ENCODE measurements around the gene ATAD3C. TPM values are rescaled to one million over a fixed set of nuclear protein-coding genes. Genes with fewer than 3 reads are reported as not detected.
"Not testable (repeated sequence)": the region's sequence is repeated elsewhere in the genome, so short reads cannot be mapped to it uniquely, and the experiment has no call there.

The ATAD3C gene
- total RNA-seq, 4 donors from 2014 or later: under 0.01 to 1.00 (median 0.28) TPM

DNA sequence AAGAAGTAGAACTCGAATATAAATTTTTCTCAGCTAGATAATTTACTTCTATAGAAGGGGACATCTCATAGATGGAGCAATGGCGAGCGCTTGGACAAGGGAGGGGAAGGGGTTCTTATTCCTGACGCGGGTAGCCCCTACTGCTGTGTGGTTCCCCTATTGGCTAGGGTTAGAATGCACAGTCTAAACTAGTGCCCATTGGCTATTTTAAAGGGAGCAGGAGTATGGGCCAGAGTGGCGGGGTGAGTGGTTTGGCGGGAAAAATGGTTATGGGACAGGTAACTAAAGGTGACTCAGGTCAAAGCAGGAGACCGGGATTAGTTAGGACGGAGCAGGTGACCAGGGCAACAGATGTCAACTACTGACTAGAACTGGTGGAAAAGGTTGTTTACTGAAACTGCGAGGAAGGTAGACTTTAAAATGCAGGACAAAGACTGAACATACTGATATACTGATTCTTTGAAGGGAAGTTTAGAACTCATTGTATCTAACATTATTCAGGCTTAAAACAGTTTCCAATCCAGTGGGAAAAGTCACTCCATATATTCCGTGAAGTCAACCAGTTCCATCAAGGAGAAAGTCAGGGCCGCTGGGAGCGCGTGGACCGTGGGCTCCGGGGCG, 61.5 kb downstream of the ATAD3C start:
- intact Hi-C loops (cut with DNase I): loop anchor here (10.0 kb wide), 1 partner anchor 126 kb away; no protein-coding TSS in a partner anchor
- TF ChIP-seq POLR2A (IDR thresholded peaks at IDR 0.05): no peak
- TF ChIP-seq, protein P1, sequence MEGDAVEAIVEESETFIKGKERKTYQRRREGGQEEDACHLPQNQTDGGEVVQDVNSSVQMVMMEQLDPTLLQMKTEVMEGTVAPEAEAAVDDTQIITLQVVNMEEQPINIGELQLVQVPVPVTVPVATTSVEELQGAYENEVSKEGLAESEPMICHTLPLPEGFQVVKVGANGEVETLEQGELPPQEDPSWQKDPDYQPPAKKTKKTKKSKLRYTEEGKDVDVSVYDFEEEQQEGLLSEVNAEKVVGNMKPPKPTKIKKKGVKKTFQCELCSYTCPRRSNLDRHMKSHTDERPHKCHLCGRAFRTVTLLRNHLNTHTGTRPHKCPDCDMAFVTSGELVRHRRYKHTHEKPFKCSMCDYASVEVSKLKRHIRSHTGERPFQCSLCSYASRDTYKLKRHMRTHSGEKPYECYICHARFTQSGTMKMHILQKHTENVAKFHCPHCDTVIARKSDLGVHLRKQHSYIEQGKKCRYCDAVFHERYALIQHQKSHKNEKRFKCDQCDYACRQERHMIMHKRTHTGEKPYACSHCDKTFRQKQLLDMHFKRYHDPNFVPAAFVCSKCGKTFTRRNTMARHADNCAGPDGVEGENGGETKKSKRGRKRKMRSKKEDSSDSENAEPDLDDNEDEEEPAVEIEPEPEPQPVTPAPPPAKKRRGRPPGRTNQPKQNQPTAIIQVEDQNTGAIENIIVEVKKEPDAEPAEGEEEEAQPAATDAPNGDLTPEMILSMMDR (IDR thresholded peaks at IDR 0.05): no peak
- WGBS, 2 donors: 10 to 11% methylated on average over 10 to 17 of the region's 17 CpGs
- Histone ChIP-seq H3K4me3 (peak overlapping the region; percentile 64 to 84 (median 82)), H3K9me3 (no peaks in the 10 kb centered on the region), H3K4me1 (peaks cover 5 to 25% (median 11%) of the 10 kb centered on the region in 3 donors), H3K27me3 (no peaks in the 10 kb centered on the region), H3K27ac (peak overlapping the region; percentile 90 to 95 (median 94)), H3K36me3 (peaks cover 0 to 14% (median 0%) of the 10 kb centered on the region in 3 donors)
- DNase-seq: no peak

DNA sequence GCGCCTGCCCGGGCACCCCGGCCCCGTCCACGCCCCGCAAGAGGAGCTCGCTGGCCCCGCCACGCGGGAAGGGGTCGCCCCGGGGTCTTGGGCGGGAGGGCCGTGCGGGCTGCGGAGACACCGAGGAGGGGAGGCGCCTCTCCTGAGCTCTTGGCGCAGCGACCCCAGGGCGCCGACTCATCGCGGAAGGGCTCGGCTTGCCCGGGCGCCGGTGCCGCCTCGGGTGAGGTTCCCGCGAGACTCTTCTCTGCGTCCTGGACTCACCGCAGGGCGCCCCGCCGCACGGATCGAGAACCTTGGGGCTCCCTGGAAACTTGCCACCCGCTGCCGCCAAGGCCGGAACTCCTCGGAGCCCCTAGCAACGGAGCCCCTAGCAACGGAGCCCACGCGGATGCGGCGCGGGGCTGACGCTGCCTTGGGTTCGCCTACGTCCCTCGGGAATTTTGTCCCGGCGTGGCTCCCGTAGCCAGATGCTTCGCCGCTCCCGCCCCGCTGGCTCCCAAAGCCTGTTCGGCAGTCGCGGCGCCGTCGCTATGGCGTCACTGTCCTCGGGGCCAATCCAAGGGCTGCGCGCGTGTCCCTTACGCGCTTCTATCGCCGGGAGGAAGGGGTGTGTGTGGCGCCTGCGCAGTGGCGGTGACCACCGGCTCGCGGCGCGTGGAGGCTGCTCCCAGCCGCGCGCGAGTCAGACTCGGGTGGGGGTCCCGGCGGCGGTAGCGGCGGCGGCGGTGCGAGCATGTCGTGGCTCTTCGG, 62.2 kb downstream of the ATAD3C start, which contains the start of gene ATAD3A:
ATAD3A (plus strand) TSS at position 630 of the 753 bp plus-strand sequence; CDS start at position 737, 107 bp downstream.
- Histone ChIP-seq H3K4me1 (peaks cover 5 to 21% (median 10%) of the 10 kb centered on the region in 3 donors), H3K9me3 (no peaks in the 10 kb centered on the region), H3K27me3 (no peaks in the 10 kb centered on the region), H3K27ac (peak within 1 kb of the TSS; percentile 90 to 95 (median 94)), H3K4me3 (peak within 1 kb of the TSS; percentile 64 to 84 (median 82)), H3K36me3 (peaks cover 0 to 20% (median 0%) of the 10 kb centered on the region in 3 donors)
- DNase-seq: peak; percentile 65
- intact Hi-C loops (cut with DNase I): loop anchor here (10.0 kb wide), 1 partner anchor 127 kb away; no protein-coding TSS in a partner anchor
- WGBS, 2 donors: 0% methylated on average over 2 of the region's 99 CpGs; no CpG with 5 or more reads in 1 of the 2 donors
- TF ChIP-seq, protein P1 (IDR thresholded peaks at IDR 0.05): peak in 3 of 6 experiments; percentile 16 to 30 (median 21)
- TF ChIP-seq POLR2A (IDR thresholded peaks at IDR 0.05): peak in 2 of 4 donors; percentile 62 to 68

DNA sequence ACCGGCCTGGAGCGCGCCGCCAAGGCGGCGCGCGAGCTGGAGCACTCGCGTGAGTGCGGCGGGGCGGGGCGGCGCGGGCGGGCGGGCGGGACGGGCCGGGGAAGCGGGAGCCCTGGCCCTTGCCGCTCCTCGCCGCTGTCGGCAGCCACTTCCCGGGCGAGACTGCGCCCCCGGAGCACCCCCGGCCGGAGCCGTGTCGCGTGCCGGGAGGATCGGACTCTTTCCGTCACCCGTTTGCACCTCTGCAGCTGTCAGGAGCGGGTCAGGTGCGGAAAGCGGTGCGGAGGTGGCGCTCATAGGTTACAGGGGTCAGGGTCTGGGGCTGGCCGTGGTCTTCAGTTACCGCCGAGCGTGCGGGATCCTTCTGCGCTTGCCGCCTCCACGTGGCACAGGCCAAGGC, 62.9 kb downstream of the ATAD3C start:
- H3K4me3 ChIP-seq: peak overlapping the region; percentile 64 to 84 (median 82)
- peak overlapping the region; percentile 44 to 95 (median 94) for H3K27ac ChIP-seq
- DNase-seq, H3K9me3 ChIP-seq, H3K27me3 ChIP-seq: not testable (repeated sequence)
- H3K4me1 ChIP-seq: peaks cover 5 to 21% (median 10%) of the 10 kb centered on the region in 3 donors
- intact Hi-C loops (cut with DNase I): loop anchor here (10.0 kb wide), 1 partner anchor 128 kb away; no protein-coding TSS in a partner anchor
- no CpG with 5 or more reads among the region's 52 CpGs for WGBS, 2 donors
- peaks cover 0 to 25% (median 3%) of the 10 kb centered on the region in 3 donors for H3K36me3 ChIP-seq

DNA sequence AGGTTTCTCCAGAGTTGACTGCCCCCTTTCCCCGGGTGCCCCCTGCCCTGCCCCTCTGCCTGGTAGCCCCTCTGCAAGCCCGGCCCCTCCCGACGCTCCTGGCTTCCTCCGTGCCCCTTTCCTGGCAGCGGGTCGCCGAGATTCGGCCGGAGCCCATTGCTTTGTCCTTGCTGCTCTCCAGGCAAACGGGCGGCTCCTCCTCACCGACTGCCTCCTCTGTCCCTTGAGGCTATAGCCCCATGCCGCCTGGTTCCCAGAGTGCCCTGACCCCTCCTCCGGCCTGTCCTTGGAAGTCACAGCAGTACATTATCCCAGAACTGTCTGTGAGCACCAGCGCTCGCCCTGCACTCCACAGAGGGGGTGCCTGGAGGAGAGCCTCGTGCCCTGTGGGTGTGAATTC, 64.2 kb downstream of the ATAD3C start:
- H3K4me3 ChIP-seq, DNase-seq, H3K9me3 ChIP-seq, H3K27me3 ChIP-seq, H3K27ac ChIP-seq: not testable (repeated sequence)
- 80% methylated on average over 8 of the region's 18 CpGs; no CpG with 5 or more reads in 1 of the 2 donors for WGBS, 2 donors
- intact Hi-C loops (cut with DNase I): loop anchor here (10.0 kb wide), 1 partner anchor 129 kb away; no protein-coding TSS in a partner anchor
- Histone ChIP-seq H3K36me3 (peaks cover 7 to 37% (median 9%) of the 10 kb centered on the region in 3 donors), H3K4me1 (peaks cover 5 to 21% (median 10%) of the 10 kb centered on the region in 3 donors)

DNA sequence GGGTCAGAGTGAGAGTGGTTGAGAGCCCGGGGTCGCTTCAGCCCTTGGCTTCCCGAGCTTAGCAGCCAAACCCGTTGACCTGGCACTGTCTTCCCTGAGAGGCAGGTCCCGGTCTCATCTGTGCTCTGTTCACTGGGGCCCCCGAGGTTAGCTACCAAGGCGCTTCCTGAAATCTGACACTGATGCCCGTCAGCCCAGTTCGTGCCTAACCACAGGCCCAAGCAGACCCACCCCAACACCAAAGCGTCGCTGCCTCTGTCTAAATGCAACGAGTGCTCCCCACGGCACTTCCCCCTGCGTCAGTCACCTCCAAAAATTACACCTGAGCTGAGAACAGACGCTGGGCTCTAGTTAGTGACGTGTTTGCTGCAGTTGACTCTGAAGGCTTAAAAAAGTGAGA, 64.9 kb downstream of the ATAD3C start:
- H3K36me3 ChIP-seq: peaks cover 7 to 41% (median 9%) of the 10 kb centered on the region in 3 donors
- H3K9me3 ChIP-seq, H3K4me3 ChIP-seq, H3K27me3 ChIP-seq, DNase-seq, H3K27ac ChIP-seq: not testable (repeated sequence)
- WGBS, 2 donors: 40 to 90% methylated on average over 1 to 2 of the region's 16 CpGs
- peaks cover 5 to 21% (median 10%) of the 10 kb centered on the region in 3 donors for H3K4me1 ChIP-seq
- intact Hi-C loops (cut with DNase I): loop anchor here (10.0 kb wide), 1 partner anchor 130 kb away; no protein-coding TSS in a partner anchor

DNA sequence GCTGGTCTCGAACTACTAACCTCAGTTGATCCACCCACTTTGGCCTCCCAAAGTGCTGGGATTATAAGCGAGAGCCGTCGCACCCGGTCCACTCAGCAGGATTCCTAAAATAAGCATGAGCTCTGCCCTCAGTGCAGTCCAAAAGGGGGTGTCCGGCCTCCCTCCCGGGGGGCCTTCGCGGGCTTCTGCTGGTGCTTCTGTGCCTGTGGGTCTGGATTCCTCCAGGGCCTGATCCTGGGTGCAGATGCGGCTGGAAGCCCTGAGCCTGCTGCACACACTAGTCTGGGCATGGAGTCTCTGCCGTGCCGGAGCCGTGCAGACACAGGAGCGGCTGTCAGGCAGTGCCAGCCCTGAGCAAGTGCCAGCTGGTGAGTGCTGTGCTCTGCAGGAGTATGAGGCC, 67.4 kb downstream of the ATAD3C start:
- intact Hi-C loops (cut with DNase I): loop anchor here (10.0 kb wide), 1 partner anchor 132 kb away; no protein-coding TSS in a partner anchor
- H3K27me3 ChIP-seq, H3K9me3 ChIP-seq, H3K4me3 ChIP-seq, H3K27ac ChIP-seq, DNase-seq: not testable (repeated sequence)
- peaks cover 19 to 63% (median 20%) of the 10 kb centered on the region in 3 donors for H3K36me3 ChIP-seq
- peaks cover 0 to 11% (median 3%) of the 10 kb centered on the region in 3 donors for H3K4me1 ChIP-seq
- whole genome bisulfite sequencing, 2 donors: 80 to 96% methylated on average over 1 to 9 of the region's 14 CpGs

Measured in esophagus squamous epithelium (tissue), 5 donors.